ENCODE measurements around the gene OGFOD3. TPM values are rescaled to one million over a fixed set of nuclear protein-coding genes. Genes with fewer than 3 reads are reported as not detected.

Gene OGFOD3
- total and polyA plus RNA-seq, 9 of the 15 experiments (the other 6 are each of a cell fraction or from before 2014, with no cell fraction given), result 0.69 to 44.7 (median 18.9) TPM

DNA sequence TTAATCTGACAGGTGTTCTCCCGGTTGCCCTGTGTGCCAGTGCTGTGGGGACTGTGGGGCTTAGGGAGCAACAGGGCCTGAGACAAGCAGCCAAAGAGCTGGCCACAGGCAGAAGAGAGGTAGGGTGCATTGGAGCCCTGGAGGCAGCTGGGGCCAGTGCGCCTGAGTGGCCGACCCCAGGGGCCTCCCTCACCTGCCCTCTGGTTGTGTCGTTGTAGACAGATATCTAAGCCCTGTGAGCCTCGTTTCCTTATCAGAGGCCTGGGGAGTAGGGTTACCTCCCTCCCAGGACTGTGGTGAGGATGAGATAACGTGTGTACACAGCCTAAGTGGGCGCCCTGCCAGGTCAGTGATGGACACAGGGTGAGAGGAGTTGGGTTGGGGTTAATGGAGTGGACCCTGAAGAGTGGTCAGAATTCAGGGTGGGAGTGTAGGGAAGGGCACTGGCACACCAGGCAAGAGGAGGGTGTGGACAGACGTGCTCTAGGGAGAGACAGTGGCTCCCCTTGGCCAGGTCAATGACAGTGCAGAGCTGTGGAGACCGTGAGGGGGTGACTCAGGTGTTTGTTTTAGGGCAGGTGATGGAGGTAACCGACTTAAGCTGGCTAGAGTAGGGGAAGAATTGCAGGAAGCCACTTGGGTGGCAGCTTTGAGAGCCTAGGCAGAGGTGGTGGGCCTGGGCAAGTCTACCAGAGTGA is 43.6 kb upstream of the OGFOD3 start (continued):
- peak; percentile 99 for TF ChIP-seq CBFA2T3 (IDR thresholded peaks at IDR 0.05)
- 0 out of 2 replicates have a peak, but pooled peaks have one; percentile 8 for TF ChIP-seq CHD2 (IDR thresholded peaks at IDR 0.05; ENCODE audit: low read depth, low read length)
- no peak for TF ChIP-seq ZNF41 (CRISPR knock-in tag; conservative IDR thresholded peaks at IDR 0.05)
- TF ChIP-seq CREB3L1 (IDR thresholded peaks at IDR 0.05; ENCODE audit: borderline replicate concordance, low read depth), result peak; percentile 33; the same call in 1 of the 2 replicates
- peak; percentile 79 for TF ChIP-seq MYC (IDR thresholded peaks at IDR 0.05; ENCODE audit: low read depth, low read length)
- peak; percentile 47; the same call in 1 of the 2 replicates for TF ChIP-seq MYC (CRISPR knock-in tag; IDR thresholded peaks at IDR 0.05; ENCODE audit: borderline replicate concordance, low read depth)
- no peak for TF ChIP-seq GABPA (tag; conservative IDR thresholded peaks at IDR 0.05; ENCODE audit: low read depth)
- TF ChIP-seq PTTG1 (tag; IDR thresholded peaks at IDR 0.05; ENCODE audit: low read depth), result no peak
- TF ChIP-seq DLX4 (CRISPR knock-in tag; IDR thresholded peaks at IDR 0.05), result no peak
- 0 out of 2 replicates have a peak, but pooled peaks have one; percentile 33 for TF ChIP-seq ZNF24 (IDR thresholded peaks at IDR 0.05)
- peak; percentile 85; the same call in 1 of the 2 replicates for TF ChIP-seq THRB (CRISPR knock-in tag; conservative IDR thresholded peaks at IDR 0.05)
- TF ChIP-seq SRF (CRISPR knock-in tag; IDR thresholded peaks at IDR 0.05), result peak in 1 of 2 experiments; percentile 79; a peak in 2 of 4 replicates
- TF ChIP-seq ZNF449 (CRISPR knock-in tag; IDR thresholded peaks at IDR 0.05), result peak; percentile 24; the same call in 1 of the 2 replicates
- peak; percentile 52; the same call in 1 of the 2 replicates for TF ChIP-seq RAD51 (IDR thresholded peaks at IDR 0.05; ENCODE audit: borderline replicate concordance, low read depth)
- TF ChIP-seq KDM1A (IDR thresholded peaks at IDR 0.05), result peak; percentile 92 to 98
- TF ChIP-seq NR2C1 (IDR thresholded peaks at IDR 0.05), result no peak
- peak; percentile 68 for TF ChIP-seq NR2C1 (tag; IDR thresholded peaks at IDR 0.05)
- peak; percentile 70 for TF ChIP-seq TAF1 (IDR thresholded peaks at IDR 0.05; ENCODE audit: control insufficient read depth, extremely low read depth, insufficient read depth, low read length, severe bottlenecking)
- TF ChIP-seq PBX2 (CRISPR knock-in tag; IDR thresholded peaks at IDR 0.05; ENCODE audit: low read depth), result no peak
- TF ChIP-seq PBX2 (tag; conservative IDR thresholded peaks at IDR 0.05; ENCODE audit: low read depth), result peak; percentile 85
